ENCODE measurements around the gene HPN. TPM values are rescaled to one million over a fixed set of nuclear protein-coding genes. Genes with fewer than 3 reads are reported as not detected.
A peak's percentile ranks its signal among the peaks of the same experiment; 100 is the strongest.

HPN gene
- total RNA-seq, 1 donor from 2014 or later: 28.1 TPM

DNA sequence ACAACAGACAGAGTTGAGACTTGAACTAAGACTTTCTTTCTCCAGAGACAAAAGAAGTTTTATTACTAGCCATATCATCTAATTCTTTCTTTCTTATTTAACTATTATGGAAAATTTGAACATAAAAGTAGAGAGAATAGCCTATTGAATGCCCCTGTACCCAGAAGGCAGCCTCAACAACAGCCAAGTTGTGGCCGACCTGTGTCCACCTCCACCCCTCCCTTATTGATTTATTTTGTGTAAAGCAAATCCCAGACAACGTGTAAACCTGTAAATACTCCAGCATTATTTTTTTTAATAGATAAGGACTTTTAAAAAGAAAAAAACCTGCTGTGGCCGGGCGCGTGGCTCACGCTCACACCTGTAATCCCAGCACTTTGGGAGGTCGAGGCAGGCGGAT is 48.0 kb downstream of the HPN start:
- TF ChIP-seq, protein P1, sequence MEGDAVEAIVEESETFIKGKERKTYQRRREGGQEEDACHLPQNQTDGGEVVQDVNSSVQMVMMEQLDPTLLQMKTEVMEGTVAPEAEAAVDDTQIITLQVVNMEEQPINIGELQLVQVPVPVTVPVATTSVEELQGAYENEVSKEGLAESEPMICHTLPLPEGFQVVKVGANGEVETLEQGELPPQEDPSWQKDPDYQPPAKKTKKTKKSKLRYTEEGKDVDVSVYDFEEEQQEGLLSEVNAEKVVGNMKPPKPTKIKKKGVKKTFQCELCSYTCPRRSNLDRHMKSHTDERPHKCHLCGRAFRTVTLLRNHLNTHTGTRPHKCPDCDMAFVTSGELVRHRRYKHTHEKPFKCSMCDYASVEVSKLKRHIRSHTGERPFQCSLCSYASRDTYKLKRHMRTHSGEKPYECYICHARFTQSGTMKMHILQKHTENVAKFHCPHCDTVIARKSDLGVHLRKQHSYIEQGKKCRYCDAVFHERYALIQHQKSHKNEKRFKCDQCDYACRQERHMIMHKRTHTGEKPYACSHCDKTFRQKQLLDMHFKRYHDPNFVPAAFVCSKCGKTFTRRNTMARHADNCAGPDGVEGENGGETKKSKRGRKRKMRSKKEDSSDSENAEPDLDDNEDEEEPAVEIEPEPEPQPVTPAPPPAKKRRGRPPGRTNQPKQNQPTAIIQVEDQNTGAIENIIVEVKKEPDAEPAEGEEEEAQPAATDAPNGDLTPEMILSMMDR (IDR thresholded peaks at IDR 0.05): no peak
- DNase-seq (no peak), ATAC-seq (no peak)

DNA sequence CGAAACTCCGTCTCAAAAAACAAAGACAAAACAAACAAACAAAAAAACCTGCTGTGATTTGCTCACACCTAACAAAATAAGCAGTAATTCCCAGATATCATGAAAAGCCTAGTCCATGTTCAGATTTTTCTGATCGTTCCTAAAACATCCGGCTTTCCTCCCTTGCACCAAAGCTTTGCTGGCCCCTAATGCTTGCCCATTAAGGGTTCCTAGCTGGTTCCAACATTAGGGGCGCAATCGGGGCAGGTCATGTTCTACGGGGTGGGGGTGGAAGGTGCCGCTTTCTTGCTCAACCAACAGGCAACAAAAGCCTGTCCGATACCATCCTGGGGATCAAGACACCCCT is 48.6 kb downstream of the HPN start:
- H3K9me3 ChIP-seq: no peaks in the 10 kb centered on the region
- peaks cover 17% of the 10 kb centered on the region for H3K27me3 ChIP-seq (ENCODE audit: low read depth)
- ATAC-seq (peak in 1 of 2 donors; percentile 36), DNase-seq (no peak)
- H3K4me3 ChIP-seq: no peak overlapping the region
- TF ChIP-seq, protein P1 (IDR thresholded peaks at IDR 0.05): no peak
- no peaks in the 10 kb centered on the region for H3K36me3 ChIP-seq
- peaks cover 10% of the 10 kb centered on the region for H3K4me1 ChIP-seq
- intact Hi-C loops (cut with DNase I): no loop called here
- H3K27ac ChIP-seq: no peak overlapping the region

More for the DNA sequence above, 48.0 kb downstream of the HPN start:
- Histone ChIP-seq H3K4me1 (peaks cover 10% of the 10 kb centered on the region), H3K36me3 (no peaks in the 10 kb centered on the region), H3K9me3 (no peaks in the 10 kb centered on the region), H3K4me3 (no peak overlapping the region), H3K27me3 (ENCODE audit: low read depth) (peaks cover 17% of the 10 kb centered on the region), H3K27ac (no peak overlapping the region)
- intact Hi-C loops (cut with DNase I): no loop called here

DNA sequence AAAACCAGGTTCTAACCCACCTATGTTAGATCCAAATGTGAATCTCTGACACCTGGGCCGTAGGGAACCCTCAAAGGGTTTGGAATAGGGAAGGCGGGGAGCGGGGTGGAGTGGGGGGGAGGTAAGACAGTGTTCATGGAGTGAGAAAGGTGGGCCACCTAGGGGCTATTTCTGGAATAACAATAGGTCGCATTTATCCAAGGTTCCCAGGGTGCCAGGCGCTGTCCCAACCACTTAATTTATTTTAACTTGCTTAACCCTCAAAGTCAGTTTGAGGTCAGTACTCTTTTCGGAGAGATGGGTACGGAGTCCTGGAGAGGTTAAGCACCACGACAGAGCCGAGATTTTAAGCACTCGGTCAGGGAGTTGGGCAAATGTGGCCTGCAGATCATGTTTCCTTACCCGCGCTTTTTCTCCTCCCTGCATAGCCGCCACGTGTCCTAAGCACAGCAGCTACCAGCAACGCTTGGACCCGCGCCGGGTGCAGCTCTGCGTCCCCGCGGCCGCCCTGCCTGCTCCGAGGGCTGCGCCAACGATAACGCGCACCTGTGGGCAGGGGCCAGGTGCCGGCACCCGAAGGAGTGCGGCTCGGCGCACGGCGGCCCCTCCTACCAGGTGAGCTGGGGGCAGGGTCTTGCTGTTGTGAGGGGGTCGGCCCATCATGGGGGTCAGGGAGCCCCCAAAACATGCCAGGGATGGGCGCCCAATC is 49.1 kb downstream of the HPN start:
- no peak for DNase-seq
- no peaks in the 10 kb centered on the region for H3K9me3 ChIP-seq
- H3K36me3 ChIP-seq: no peaks in the 10 kb centered on the region
- peaks cover 10% of the 10 kb centered on the region for H3K4me1 ChIP-seq
- ATAC-seq: peak; percentile 90 to 92
- TF ChIP-seq, protein P1 (IDR thresholded peaks at IDR 0.05): peak; percentile 61
- H3K27me3 ChIP-seq (ENCODE audit: low read depth): peaks cover 17% of the 10 kb centered on the region
- no peak overlapping the region for H3K27ac ChIP-seq
- intact Hi-C loops (cut with DNase I): no loop called here
- H3K4me3 ChIP-seq: no peak overlapping the region

DNA sequence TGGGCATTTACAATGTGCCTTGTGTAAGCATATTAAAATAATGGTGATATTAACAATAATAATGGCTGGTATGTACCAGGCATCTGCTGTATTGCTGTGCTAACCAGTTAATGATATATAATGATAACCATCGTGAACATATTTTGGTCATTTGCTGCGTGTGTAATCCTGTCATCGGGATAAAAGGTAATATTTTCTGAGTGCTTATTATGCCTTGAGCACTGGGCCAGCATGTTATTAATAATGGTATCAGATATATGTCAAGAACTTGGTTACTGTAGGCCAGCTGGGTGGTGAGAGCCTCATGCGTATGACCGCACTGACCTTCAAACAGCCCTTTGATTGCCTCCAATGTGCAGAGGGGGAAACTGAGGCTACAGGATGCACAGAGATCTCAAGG is 51.9 kb downstream of the HPN start:
- intact Hi-C loops (cut with DNase I): no loop called here

DNA sequence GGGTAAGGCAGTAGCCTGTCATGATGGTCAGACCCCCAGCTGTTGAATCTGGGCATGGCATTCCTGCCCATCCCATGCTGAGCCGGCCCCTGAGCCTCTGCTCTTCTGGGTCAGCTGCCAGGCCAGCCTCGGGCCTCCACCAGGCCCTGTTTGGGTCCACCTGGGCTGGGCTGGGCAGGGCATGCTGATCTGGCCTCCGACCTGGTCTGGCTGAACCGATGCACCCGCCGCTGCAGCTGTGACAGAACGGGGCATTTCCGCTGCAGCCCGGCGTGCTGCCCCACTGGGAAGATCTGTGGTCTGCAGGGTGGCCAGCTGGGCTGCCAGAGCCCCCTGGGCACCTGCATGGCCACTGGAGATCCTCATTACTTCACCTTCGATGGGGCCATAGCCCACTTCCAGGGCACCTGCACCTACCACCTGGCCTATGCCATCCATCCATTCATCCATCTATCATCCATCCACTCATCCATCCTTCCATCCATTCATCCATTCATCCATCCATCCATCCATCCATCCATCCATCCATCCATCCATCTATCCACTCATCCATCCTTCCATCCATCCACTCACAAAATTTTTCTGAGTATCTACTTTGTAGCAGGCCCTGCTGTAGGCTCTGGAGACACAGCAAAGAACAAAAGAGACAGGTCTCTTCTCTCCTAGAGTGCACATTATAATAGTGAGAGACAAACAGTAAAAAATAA is 52.6 kb downstream of the HPN start:
- intact Hi-C loops (cut with DNase I): no loop called here
- TF ChIP-seq, protein P1 (IDR thresholded peaks at IDR 0.05): no peak
- H3K36me3 ChIP-seq: no peaks in the 10 kb centered on the region
- no peaks in the 10 kb centered on the region for H3K9me3 ChIP-seq
- H3K27ac ChIP-seq: no peak overlapping the region
- H3K4me1 ChIP-seq: peaks cover 10% of the 10 kb centered on the region
- H3K4me3 ChIP-seq: no peak overlapping the region
- H3K27me3 ChIP-seq (ENCODE audit: low read depth): peaks cover 17% of the 10 kb centered on the region
- ATAC-seq: no peak
- DNase-seq: peak; percentile 6

More for the DNA sequence above, 51.9 kb downstream of the HPN start:
- ATAC-seq: no peak
- TF ChIP-seq, protein P1 (IDR thresholded peaks at IDR 0.05): no peak
- Histone ChIP-seq H3K36me3 (no peaks in the 10 kb centered on the region), H3K27me3 (ENCODE audit: low read depth) (peaks cover 17% of the 10 kb centered on the region), H3K27ac (no peak overlapping the region), H3K4me1 (peaks cover 10% of the 10 kb centered on the region), H3K4me3 (no peak overlapping the region), H3K9me3 (no peaks in the 10 kb centered on the region)
- no peak for DNase-seq
